HG02884 (cell line): Measurements from ENCODE around the gene SREBF1.

Source experiments
- ATAC-seq: cut with Tn5 transposase; IDR thresholded peaks from one replicate; pipeline ENCODE4 v1.9.1; 2021; ENCODE audit warnings: mild to moderate bottlenecking, moderate library complexity; ENCODE audit not compliant: unreplicated experiment

SREBF1 gene

GRCh38 chr17:17766077-17766743, 70.6 kb downstream of the SREBF1 start:
- ATAC-seq, result no peak

GRCh38 chr17:17765359-17766076, 71.3 kb downstream of the SREBF1 start:
- ATAC-seq, result no peak

GRCh38 chr17:17763734-17764133, 73.1 kb downstream of the SREBF1 start:
- no peak for ATAC-seq

GRCh38 chr17:17763136-17763535, 73.7 kb downstream of the SREBF1 start:
- ATAC-seq, result no peak

GRCh38 chr17:17762744-17763105, 74.1 kb downstream of the SREBF1 start:
- no peak for ATAC-seq
